PFSK-1 (cell line): Measurements from ENCODE around the gene GJA5.

Source experiments
- FOXP2 ChIP-seq: optimal IDR thresholded peaks from 2 replicates; pipeline ENCODE3; 2011; ENCODE audit warnings: borderline replicate concordance, control low read depth, inconsistent platforms; ENCODE audit not compliant: insufficient read depth; ENCODE audit errors: extremely low read length, extremely low read depth
- POLR2AphosphoS5 ChIP-seq: IDR thresholded peaks from 2 replicates; pipeline ENCODE4 v1.6.1; 2012; ENCODE audit warnings: low read depth, mild to moderate bottlenecking, control low read depth, low read length, moderate library complexity
- SIN3A ChIP-seq: IDR thresholded peaks from 2 replicates; pipeline ENCODE4 v1.6.1; 2012; ENCODE audit warnings: mild to moderate bottlenecking, low read length, moderate library complexity, borderline replicate concordance; ENCODE audit not compliant: insufficient read depth
- TAF1 ChIP-seq: IDR thresholded peaks from 2 replicates; pipeline ENCODE4 v1.6.1; 2012; ENCODE audit warnings: low read length, control low read depth, borderline replicate concordance; ENCODE audit not compliant: insufficient read depth
- TF ChIP-seq, protein P1 (sequence below), 2 experiments: IDR thresholded peaks; 2 replicates each; pipeline versions ENCODE4 v1.6.1 to v1.8.0; 2011 to 2012; ENCODE audit warnings: low read depth in 2 of 2, low read length in 2 of 2, control low read depth in 1 of 2, inconsistent platforms in 1 of 2, mild to moderate bottlenecking in 1 of 2, moderate library complexity in 1 of 2; ENCODE audit not compliant: insufficient read depth in 1 of 2

Gene GJA5

GRCh38 chr1:147804942-147805723 lies 44.7 kb upstream of the GJA5 start:
- TF ChIP-seq FOXP2 (no peak), TAF1 (no peak), SIN3A (no peak), POLR2AphosphoS5 (no peak)
- TF ChIP-seq, protein P1, sequence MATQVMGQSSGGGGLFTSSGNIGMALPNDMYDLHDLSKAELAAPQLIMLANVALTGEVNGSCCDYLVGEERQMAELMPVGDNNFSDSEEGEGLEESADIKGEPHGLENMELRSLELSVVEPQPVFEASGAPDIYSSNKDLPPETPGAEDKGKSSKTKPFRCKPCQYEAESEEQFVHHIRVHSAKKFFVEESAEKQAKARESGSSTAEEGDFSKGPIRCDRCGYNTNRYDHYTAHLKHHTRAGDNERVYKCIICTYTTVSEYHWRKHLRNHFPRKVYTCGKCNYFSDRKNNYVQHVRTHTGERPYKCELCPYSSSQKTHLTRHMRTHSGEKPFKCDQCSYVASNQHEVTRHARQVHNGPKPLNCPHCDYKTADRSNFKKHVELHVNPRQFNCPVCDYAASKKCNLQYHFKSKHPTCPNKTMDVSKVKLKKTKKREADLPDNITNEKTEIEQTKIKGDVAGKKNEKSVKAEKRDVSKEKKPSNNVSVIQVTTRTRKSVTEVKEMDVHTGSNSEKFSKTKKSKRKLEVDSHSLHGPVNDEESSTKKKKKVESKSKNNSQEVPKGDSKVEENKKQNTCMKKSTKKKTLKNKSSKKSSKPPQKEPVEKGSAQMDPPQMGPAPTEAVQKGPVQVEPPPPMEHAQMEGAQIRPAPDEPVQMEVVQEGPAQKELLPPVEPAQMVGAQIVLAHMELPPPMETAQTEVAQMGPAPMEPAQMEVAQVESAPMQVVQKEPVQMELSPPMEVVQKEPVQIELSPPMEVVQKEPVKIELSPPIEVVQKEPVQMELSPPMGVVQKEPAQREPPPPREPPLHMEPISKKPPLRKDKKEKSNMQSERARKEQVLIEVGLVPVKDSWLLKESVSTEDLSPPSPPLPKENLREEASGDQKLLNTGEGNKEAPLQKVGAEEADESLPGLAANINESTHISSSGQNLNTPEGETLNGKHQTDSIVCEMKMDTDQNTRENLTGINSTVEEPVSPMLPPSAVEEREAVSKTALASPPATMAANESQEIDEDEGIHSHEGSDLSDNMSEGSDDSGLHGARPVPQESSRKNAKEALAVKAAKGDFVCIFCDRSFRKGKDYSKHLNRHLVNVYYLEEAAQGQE (IDR thresholded peaks at IDR 0.05; ENCODE audit: insufficient read depth in 1 of 2, low read depth in 2 of 2, low read length in 2 of 2) = no peak

DNA sequence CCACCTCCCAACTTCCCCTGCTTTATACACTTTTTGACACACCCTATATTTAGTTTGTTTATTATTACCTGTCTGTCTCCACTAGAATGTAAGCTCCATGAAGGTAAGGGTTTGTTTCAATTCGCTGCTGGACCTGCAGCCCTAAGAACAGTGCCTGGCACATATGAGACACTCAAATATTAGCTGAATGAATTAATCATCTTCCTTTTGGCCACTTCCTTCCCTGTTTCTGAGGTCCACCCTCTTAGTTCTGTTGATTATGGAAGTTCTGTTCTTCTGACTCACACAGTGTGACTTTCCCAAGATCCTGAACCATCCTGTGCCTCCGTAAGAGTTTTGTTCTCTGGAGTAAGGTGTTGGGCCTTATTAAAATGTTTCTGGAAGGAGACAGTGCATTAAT lies 40.4 kb upstream of the GJA5 start:
- TF ChIP-seq SIN3A = no peak
- no peak for TF ChIP-seq FOXP2
- no peak for TF ChIP-seq POLR2AphosphoS5
- TF ChIP-seq TAF1 = no peak
- TF ChIP-seq, protein P1 (IDR thresholded peaks at IDR 0.05; ENCODE audit: insufficient read depth in 1 of 2, low read depth in 2 of 2, low read length in 2 of 2) = no peak

DNA sequence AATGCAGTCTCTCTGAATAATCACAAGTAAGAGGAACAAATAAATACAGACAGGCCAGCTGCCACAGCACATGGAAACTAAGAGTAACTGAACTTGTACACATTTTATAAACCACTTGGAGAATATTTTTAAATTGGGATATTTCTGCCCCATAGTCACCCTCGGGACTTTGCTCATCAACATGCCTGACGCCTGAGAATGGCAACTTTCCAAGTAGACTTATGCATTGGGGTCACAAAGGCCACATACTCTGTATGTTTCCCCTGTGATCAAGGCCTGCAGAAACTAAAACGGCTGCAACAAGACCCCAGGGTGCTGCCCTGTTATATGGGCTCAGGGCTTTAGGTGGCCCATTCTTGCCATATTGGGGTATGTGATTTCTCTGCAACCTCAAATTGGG lies 38.3 kb upstream of the GJA5 start:
- TF ChIP-seq FOXP2 (no peak), POLR2AphosphoS5 (no peak), TAF1 (no peak), SIN3A (no peak)
- TF ChIP-seq, protein P1 (IDR thresholded peaks at IDR 0.05; ENCODE audit: insufficient read depth in 1 of 2, low read depth in 2 of 2, low read length in 2 of 2) = no peak

- TF ChIP-seq TAF1 (no peak), SIN3A (no peak), POLR2AphosphoS5 (no peak), FOXP2 (no peak)
- TF ChIP-seq, protein P1 (IDR thresholded peaks at IDR 0.05; ENCODE audit: insufficient read depth in 1 of 2, low read depth in 2 of 2, low read length in 2 of 2) = no peak
Measured at GRCh38 chr1:147794570-147794969, 34.2 kb upstream of the GJA5 start.

- no peak for TF ChIP-seq FOXP2
- TF ChIP-seq POLR2AphosphoS5 = no peak
- TF ChIP-seq, protein P1 (IDR thresholded peaks at IDR 0.05; ENCODE audit: insufficient read depth in 1 of 2, low read depth in 2 of 2, low read length in 2 of 2) = no peak
- no peak for TF ChIP-seq SIN3A
- TF ChIP-seq TAF1 = no peak
Measured at GRCh38 chr1:147791876-147792275, 31.5 kb upstream of the GJA5 start.
